SU-DHL-6 (cell line): ENCODE measurements around the gene PRDM16.

Experiments used
- CTCF ChIP-seq: fragments of 200-600 bp; sonication (generic); IDR thresholded peaks from one replicate; pipeline ENCODE4 v1.5.1; 2017; ENCODE audit warnings: antibody characterized with exemption, mild to moderate bottlenecking, low read length, moderate library complexity; ENCODE audit not compliant: insufficient read depth, poor library complexity, severe bottlenecking
- EZH2phosphoT487 ChIP-seq: fragments of 200-600 bp; sonication (generic), shearing (Covaris generic); conservative IDR thresholded peaks from 2 replicates; pipeline ENCODE4 v1.6.1; 2018; ENCODE audit warnings: mild to moderate bottlenecking, antibody characterized with exemption, low read length, moderate library complexity, mixed read lengths

GRCh38 chr1:3217181-3217641, 148.2 kb downstream of the PRDM16 start:
- TF ChIP-seq CTCF (no peak), EZH2phosphoT487 (no peak)
